Uterus (tissue), 4 donors: ENCODE measurements around the gene PDE4D. TPM values are rescaled to one million over a fixed set of nuclear protein-coding genes. Genes with fewer than 3 reads are reported as not detected.

Experiments
- DNase-seq, 2 donors: peaks; one replicate each; pipeline ENCODE4 v3.0.0-alpha.2; 2019 to 2020
- H3K27ac ChIP-seq, 2 donors: fragments of 200-600 bp; sonication (generic); 1 replicate in 1 of 2; 2 replicates in 1 of 2; pipeline ENCODE4 v1.5.1; 2016 to 2018
- H3K27me3 ChIP-seq, 2 donors: fragments of 200-600 bp; sonication (generic); one replicate each; pipeline ENCODE4 v1.5.1; 2018 to 2019; ENCODE audit warnings: control low read depth in 1 of 2
- H3K36me3 ChIP-seq, 2 donors: fragments of 200-600 bp; sonication (generic); one replicate each; pipeline ENCODE4 v1.5.1; 2019; ENCODE audit warnings: control low read depth in 1 of 2
- H3K4me1 ChIP-seq, 2 donors: fragments of 200-600 bp; sonication (generic); one replicate each; pipeline ENCODE4 v1.5.1; 2018 to 2019; ENCODE audit warnings: control low read depth in 1 of 2
- H3K4me3 ChIP-seq, 2 donors: fragments of 200-600 bp; sonication (generic); 1 replicate in 1 of 2; 2 replicates in 1 of 2; pipeline ENCODE4 v1.5.1; 2018 to 2019; ENCODE audit warnings: mild to moderate bottlenecking in 1 of 2
- H3K9me3 ChIP-seq, 2 donors: fragments of 200-600 bp; sonication (generic); one replicate each; pipeline ENCODE4 v1.5.1; 2019; ENCODE audit warnings: control low read depth in 1 of 2
- CTCF ChIP-seq, 4 experiments: fragments of 200-600 bp in 2 of 4; fragments of 450-650 bp in 2 of 4; sonication (generic) in 2 of 4; IDR thresholded peaks; one replicate each; pipeline ENCODE4 v1.5.1; 2016 to 2019; ENCODE audit warnings: antibody characterized with exemption in 4 of 4, mild to moderate bottlenecking in 2 of 4, moderate library complexity in 1 of 4
- POLR2A ChIP-seq, 2 donors: fragments of 450-650 bp; IDR thresholded peaks; one replicate each; pipeline ENCODE4 v1.6.1; 2016; ENCODE audit warnings: antibody characterized with exemption in 2 of 2, mild to moderate bottlenecking in 1 of 2, moderate library complexity in 1 of 2
- intact Hi-C: fragments of 100-400 bp; cut with DNase I; formaldehyde crosslinking; loops from one replicate; pipeline ENCODE4 v1.15.1; 2023; ENCODE audit warnings: low total_unique reads
- total RNA-seq, 4 donors: library from RNA; depleted of rRNA in 3 of 4; stranded (reverse); fragments of >200 nt in 3 of 4; gene quantifications; one replicate each; pipeline versions ENCODE4 v1.1.0 to v1.2.4, GENCODE V29; 2014 to 2023
- donor health status: DM: yes; HTN: yes; CAD: no.

The PDE4D gene
- total RNA-seq, 4 donors from 2014 or later = 27.1 to 77.0 (median 45.8) TPM

DNA sequence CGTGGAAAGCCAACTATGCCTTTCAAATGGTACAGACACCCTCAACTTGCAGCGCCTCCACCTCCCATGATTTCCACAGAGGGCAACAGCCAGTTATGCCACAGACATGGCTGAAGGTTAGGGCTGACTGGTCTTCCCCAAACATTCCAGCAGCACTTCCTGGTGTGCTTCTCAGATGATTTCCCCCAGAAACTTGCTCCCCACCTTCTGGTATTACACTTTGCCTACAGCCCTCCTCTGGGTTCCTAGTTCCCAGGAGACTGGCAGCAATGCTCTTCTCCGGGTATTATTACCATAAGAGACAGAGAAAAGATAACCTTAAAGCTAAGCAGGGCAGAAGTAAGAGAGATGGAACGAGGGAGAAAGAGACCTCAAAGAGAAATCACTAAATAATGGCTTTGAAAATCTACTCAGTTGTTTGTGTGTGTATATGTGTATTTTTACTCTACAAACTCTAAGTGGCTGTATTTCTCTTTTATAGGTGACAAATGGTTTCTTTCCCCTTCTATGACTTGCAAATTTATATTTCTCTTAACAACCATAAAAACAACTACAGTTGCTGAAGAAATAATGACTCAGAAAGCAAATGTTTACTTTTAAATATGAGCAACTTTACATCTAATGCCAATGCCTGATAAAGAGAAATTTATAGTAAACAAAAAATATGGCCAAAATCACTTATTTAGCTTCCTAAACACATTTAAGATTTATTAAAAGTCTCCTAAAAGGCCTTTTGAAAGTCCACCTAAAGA is 133.8 kb downstream of the PDE4D start:
- H3K27me3 ChIP-seq = no peaks in the 10 kb centered on the region
- H3K4me1 ChIP-seq = no peaks in the 10 kb centered on the region
- no peak for DNase-seq
- TF ChIP-seq CTCF (IDR thresholded peaks at IDR 0.05) (no peak), POLR2A (IDR thresholded peaks at IDR 0.05) (no peak)
- no peak overlapping the region for H3K4me3 ChIP-seq
- H3K36me3 ChIP-seq = no peaks in the 10 kb centered on the region
- no peak overlapping the region for H3K27ac ChIP-seq
- H3K9me3 ChIP-seq = no peaks in the 10 kb centered on the region
- intact Hi-C loops = no loop called here

GRCh38 chr5:59758566-59758965 is 135.0 kb downstream of the PDE4D start:
- no peak overlapping the region for H3K4me3 ChIP-seq
- no peaks in the 10 kb centered on the region for H3K36me3 ChIP-seq
- TF ChIP-seq POLR2A (IDR thresholded peaks at IDR 0.05) (no peak), CTCF (IDR thresholded peaks at IDR 0.05) (no peak)
- intact Hi-C loops = no loop called here
- no peaks in the 10 kb centered on the region for H3K9me3 ChIP-seq
- H3K4me1 ChIP-seq = no peaks in the 10 kb centered on the region
- H3K27me3 ChIP-seq = no peaks in the 10 kb centered on the region
- no peak overlapping the region for H3K27ac ChIP-seq
- no peak for DNase-seq

GRCh38 chr5:59757442-59757841 is 136.1 kb downstream of the PDE4D start:
- intact Hi-C loops = no loop called here
- no peak for DNase-seq
- Histone ChIP-seq H3K36me3 (no peaks in the 10 kb centered on the region), H3K4me1 (no peaks in the 10 kb centered on the region), H3K9me3 (no peaks in the 10 kb centered on the region), H3K27ac (no peak overlapping the region), H3K4me3 (no peak overlapping the region), H3K27me3 (no peaks in the 10 kb centered on the region)
- TF ChIP-seq POLR2A (IDR thresholded peaks at IDR 0.05) = no peak
- TF ChIP-seq CTCF (IDR thresholded peaks at IDR 0.05) = no peak

- no peak for TF ChIP-seq POLR2A (IDR thresholded peaks at IDR 0.05)
- TF ChIP-seq CTCF (IDR thresholded peaks at IDR 0.05) = no peak
- DNase-seq = no peak
Observed at GRCh38 chr5:59756373-59757035, 137.0 kb downstream of the PDE4D start.

DNA sequence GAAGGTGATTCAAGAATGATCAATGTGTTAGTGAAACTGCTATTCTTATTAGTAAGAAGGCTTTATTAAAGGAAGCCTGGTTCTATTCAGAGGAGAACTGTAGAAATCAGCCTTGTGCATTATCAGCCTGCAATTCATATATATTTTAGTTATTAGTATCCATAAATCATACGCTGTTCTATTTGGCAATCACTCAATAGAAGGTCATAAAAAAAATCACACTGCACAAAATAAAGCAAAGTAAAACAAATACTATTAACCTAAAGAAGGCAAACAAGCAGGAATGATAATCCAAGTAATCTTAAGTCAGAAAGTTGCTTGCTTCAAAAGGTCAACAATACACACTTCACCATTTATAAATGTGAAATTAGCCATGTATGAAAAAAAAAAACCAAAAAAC is 138.1 kb downstream of the PDE4D start:
- DNase-seq = no peak
- no peak overlapping the region for H3K27ac ChIP-seq
- H3K4me1 ChIP-seq = no peaks in the 10 kb centered on the region
- TF ChIP-seq CTCF (IDR thresholded peaks at IDR 0.05) (no peak), POLR2A (IDR thresholded peaks at IDR 0.05) (no peak)
- no peaks in the 10 kb centered on the region for H3K9me3 ChIP-seq
- no peaks in the 10 kb centered on the region for H3K36me3 ChIP-seq
- no peaks in the 10 kb centered on the region for H3K27me3 ChIP-seq
- intact Hi-C loops = no loop called here
- H3K4me3 ChIP-seq = no peak overlapping the region

More at GRCh38 chr5:59756373-59757035, 137.0 kb downstream of the PDE4D start:
- intact Hi-C loops = no loop called here
- Histone ChIP-seq H3K4me1 (no peaks in the 10 kb centered on the region), H3K36me3 (no peaks in the 10 kb centered on the region), H3K4me3 (no peak overlapping the region), H3K9me3 (no peaks in the 10 kb centered on the region), H3K27ac (no peak overlapping the region), H3K27me3 (no peaks in the 10 kb centered on the region)
